ENCODE data around the gene NLRC3. TPM values are rescaled to one million over a fixed set of nuclear protein-coding genes. Genes with fewer than 3 reads are reported as not detected.

NLRC3 gene
- total RNA-seq, 2 experiments from 2014 or later, result 14.9 to 20.5 TPM

- ATAC-seq (no peak), DNase-seq (no peak)
- peaks cover 6% of the 10 kb centered on the region for H3K4me1 Mint-ChIP-seq
- no peak overlapping the region for H3K4me3 Mint-ChIP-seq
- no peaks in the 10 kb centered on the region for H3K9me3 Mint-ChIP-seq (ENCODE audit: low read depth)
- H3K27ac Mint-ChIP-seq, result no peak overlapping the region
- H3K36me3 Mint-ChIP-seq (ENCODE audit: low read depth), result peaks cover 11% of the 10 kb centered on the region
- intact Hi-C loops (cut with DNase I, micrococcal nuclease), result no loop called here
- POLR2A ChIA-PET, result no interaction called here
- no peaks in the 10 kb centered on the region for H3K27me3 Mint-ChIP-seq
- CTCF ChIA-PET, result no interaction called here
Observed at GRCh38 chr16:3587547-3588110, 10.4 kb upstream of the NLRC3 start.

- H3K27ac Mint-ChIP-seq, result no peak overlapping the region
- H3K4me3 Mint-ChIP-seq, result no peak overlapping the region
- ChIA-PET CTCF (interaction anchor here (0.6 to 0.8 kb wide), 2 partner anchors 20 to 352 kb away, joined by 3 to 4 read pairs; no protein-coding TSS in a partner anchor), POLR2A (no interaction called here)
- peaks cover 16% of the 10 kb centered on the region for H3K4me1 Mint-ChIP-seq
- DNase-seq (no peak), ATAC-seq (no peak)
- H3K36me3 Mint-ChIP-seq (ENCODE audit: low read depth), result peaks cover 8% of the 10 kb centered on the region
- no peaks in the 10 kb centered on the region for H3K27me3 Mint-ChIP-seq
- intact Hi-C loops (cut with DNase I, micrococcal nuclease), result no loop called here
- no peaks in the 10 kb centered on the region for H3K9me3 Mint-ChIP-seq (ENCODE audit: low read depth)
Observed at GRCh38 chr16:3584412-3584811, 7.2 kb upstream of the NLRC3 start.

- POLR2A ChIA-PET, result no interaction called here
- Mint-ChIP-seq H3K9me3 (ENCODE audit: low read depth) (no peaks in the 10 kb centered on the region), H3K27ac (no peak overlapping the region), H3K4me3 (no peak overlapping the region), H3K27me3 (no peaks in the 10 kb centered on the region), H3K4me1 (peaks cover 25% of the 10 kb centered on the region), H3K36me3 (ENCODE audit: low read depth) (peaks cover 8% of the 10 kb centered on the region)
- ATAC-seq (no peak), DNase-seq (no peak)
- CTCF ChIA-PET, result no interaction called here
- intact Hi-C loops (cut with DNase I, micrococcal nuclease), result no loop called here
Observed at GRCh38 chr16:3583303-3584038, 6.3 kb upstream of the NLRC3 start.

- H3K4me1 Mint-ChIP-seq, result peaks cover 32% of the 10 kb centered on the region
- POLR2A ChIA-PET, result no interaction called here
- DNase-seq, result no peak
- intact Hi-C loops (cut with DNase I, micrococcal nuclease), result no loop called here
- no peak for ATAC-seq
- H3K9me3 Mint-ChIP-seq (ENCODE audit: low read depth), result no peaks in the 10 kb centered on the region
- H3K27ac Mint-ChIP-seq, result no peak overlapping the region
- peaks cover 8% of the 10 kb centered on the region for H3K36me3 Mint-ChIP-seq (ENCODE audit: low read depth)
- H3K4me3 Mint-ChIP-seq, result no peak overlapping the region
- CTCF ChIA-PET, result no interaction called here
- H3K27me3 Mint-ChIP-seq, result no peaks in the 10 kb centered on the region
Observed at GRCh38 chr16:3582276-3583165, 5.3 kb upstream of the NLRC3 start.

- no peak overlapping the region for H3K27ac Mint-ChIP-seq
- H3K36me3 Mint-ChIP-seq (ENCODE audit: low read depth), result peaks cover 10% of the 10 kb centered on the region
- peaks cover 34% of the 10 kb centered on the region for H3K4me1 Mint-ChIP-seq
- no peak overlapping the region for H3K4me3 Mint-ChIP-seq
- intact Hi-C loops (cut with DNase I, micrococcal nuclease), result no loop called here
- no peaks in the 10 kb centered on the region for H3K9me3 Mint-ChIP-seq (ENCODE audit: low read depth)
- DNase-seq (no peak), ATAC-seq (no peak)
- H3K27me3 Mint-ChIP-seq, result no peaks in the 10 kb centered on the region
- ChIA-PET POLR2A (interaction anchor here (0.6 kb wide), 1 partner anchor 365 kb away, joined by 3 read pairs; no protein-coding TSS in a partner anchor), CTCF (no interaction called here)
Observed at GRCh38 chr16:3581392-3581791, 4.2 kb upstream of the NLRC3 start.

GRCh38 chr16:3580686-3581085, 3.5 kb upstream of the NLRC3 start:
- intact Hi-C loops (cut with DNase I, micrococcal nuclease), result no loop called here
- ChIA-PET CTCF (no interaction called here), POLR2A (interaction anchor here (0.6 kb wide), 1 partner anchor 364 kb away, joined by 3 read pairs; no protein-coding TSS in a partner anchor)
- no peaks in the 10 kb centered on the region for H3K9me3 Mint-ChIP-seq (ENCODE audit: low read depth)
- H3K36me3 Mint-ChIP-seq (ENCODE audit: low read depth), result peaks cover 11% of the 10 kb centered on the region
- H3K27me3 Mint-ChIP-seq, result no peaks in the 10 kb centered on the region
- no peak overlapping the region for H3K4me3 Mint-ChIP-seq
- H3K4me1 Mint-ChIP-seq, result peaks cover 32% of the 10 kb centered on the region
- DNase-seq (no peak), ATAC-seq (no peak)
- H3K27ac Mint-ChIP-seq, result no peak overlapping the region

GRCh38 chr16:3580251-3580651, 3.0 kb upstream of the NLRC3 start:
- peaks cover 33% of the 10 kb centered on the region for H3K4me1 Mint-ChIP-seq
- no peaks in the 10 kb centered on the region for H3K9me3 Mint-ChIP-seq (ENCODE audit: low read depth)
- intact Hi-C loops (cut with DNase I, micrococcal nuclease), result no loop called here
- ATAC-seq, result no peak
- peaks cover 11% of the 10 kb centered on the region for H3K36me3 Mint-ChIP-seq (ENCODE audit: low read depth)
- ChIA-PET POLR2A (no interaction called here), CTCF (no interaction called here)
- DNase-seq, result no peak
- H3K27me3 Mint-ChIP-seq, result no peaks in the 10 kb centered on the region
- H3K4me3 Mint-ChIP-seq, result no peak overlapping the region
- no peak overlapping the region for H3K27ac Mint-ChIP-seq

- H3K4me1 Mint-ChIP-seq, result peaks cover 37% of the 10 kb centered on the region
- POLR2A ChIA-PET, result no interaction called here
- peak overlapping the region; percentile 72 for H3K27ac Mint-ChIP-seq
- CTCF ChIA-PET, result interaction anchor here (0.6 to 0.7 kb wide), 2 partner anchors 567 to 674 kb away, joined by 3 read pairs; no protein-coding TSS in a partner anchor
- no peaks in the 10 kb centered on the region for H3K9me3 Mint-ChIP-seq (ENCODE audit: low read depth)
- H3K36me3 Mint-ChIP-seq (ENCODE audit: low read depth), result peaks cover 11% of the 10 kb centered on the region
- no peak overlapping the region for H3K4me3 Mint-ChIP-seq
- H3K27me3 Mint-ChIP-seq, result no peaks in the 10 kb centered on the region
- DNase-seq (no peak), ATAC-seq (no peak)
- intact Hi-C loops (cut with DNase I, micrococcal nuclease), result loop anchor here (2.0 to 5.0 kb wide), 4 partner anchors 33 to 122 kb away; partner anchors contain the start of genes CLUAP1 (in 1 of the 2) and SLX4 (in 1 of the 2)
Observed at GRCh38 chr16:3579776-3580175, 2.6 kb upstream of the NLRC3 start.

GRCh38 chr16:3578610-3579551, 1.7 kb upstream of the NLRC3 start:
- intact Hi-C loops (cut with DNase I, micrococcal nuclease), result loop anchor here (1.0 to 5.0 kb wide), 5 partner anchors 32 to 122 kb away; partner anchors contain the start of genes SLX4 (in 2 of the 2) and CLUAP1 (in 1 of the 2)
- ChIA-PET CTCF (interaction anchor here (0.5 to 0.7 kb wide), 3 partner anchors 477 to 675 kb away, joined by 3 read pairs; no protein-coding TSS in a partner anchor), POLR2A (interaction anchor here (0.6 kb wide), 2 partner anchors 59 to 120 kb away, joined by 3 read pairs; no protein-coding TSS in a partner anchor)
- DNase-seq, result peak; percentile 82
- Mint-ChIP-seq H3K4me1 (peaks cover 45% of the 10 kb centered on the region), H3K4me3 (peak overlapping the region; percentile 95), H3K9me3 (ENCODE audit: low read depth) (no peaks in the 10 kb centered on the region), H3K27ac (peak overlapping the region; percentile 97), H3K36me3 (ENCODE audit: low read depth) (peaks cover 9% of the 10 kb centered on the region), H3K27me3 (no peaks in the 10 kb centered on the region)
- ATAC-seq, result peak; percentile 68

GRCh38 chr16:3578121-3578520, 918 bp upstream of the NLRC3 start:
- H3K36me3 Mint-ChIP-seq (ENCODE audit: low read depth), result peaks cover 5% of the 10 kb centered on the region
- peak overlapping the region; percentile 97 for H3K27ac Mint-ChIP-seq
- intact Hi-C loops (cut with DNase I, micrococcal nuclease), result loop anchor here (1.0 to 5.0 kb wide), 5 partner anchors 33 to 121 kb away; partner anchors contain the start of genes SLX4 (in 2 of the 2) and CLUAP1 (in 1 of the 2)
- POLR2A ChIA-PET, result interaction anchor here (0.6 kb wide), 2 partner anchors 60 to 119 kb away, joined by 3 read pairs; no protein-coding TSS in a partner anchor
- ATAC-seq (peak; percentile 72), DNase-seq (peak; percentile 75)
- CTCF ChIA-PET, result no interaction called here
- no peaks in the 10 kb centered on the region for H3K9me3 Mint-ChIP-seq (ENCODE audit: low read depth)
- peak overlapping the region; percentile 95 for H3K4me3 Mint-ChIP-seq
- H3K27me3 Mint-ChIP-seq, result no peaks in the 10 kb centered on the region
- H3K4me1 Mint-ChIP-seq, result peaks cover 48% of the 10 kb centered on the region
